Activated naive CD4-positive, alpha-beta T cell treated with anti-CD3 and anti-CD28 coated beads, Interleukin-2, amount 50 U/mL, for 72 hours (primary cell): Measurements from ENCODE around the gene ZNF423. TPM values are rescaled to one million over a fixed set of nuclear protein-coding genes. Genes with fewer than 3 reads are reported as not detected.

Source experiments
- ATAC-seq, 2 donors: fragments of 150-1000 bp; cut with Tn5 transposase; 2 replicates each; pipeline ENCODE4 v1.10.0; 2021; ENCODE audit warnings: mild to moderate bottlenecking in 2 of 2, moderate library complexity in 2 of 2
- DNase-seq, 2 donors: peaks; one replicate each; pipeline ENCODE4 v3.0.0; 2021 to 2022; ENCODE audit warnings: low spot score in 2 of 2
- H3K27ac Mint-ChIP-seq, 2 donors: one replicate each; pipeline ENCODE4 v1.8.0; 2022; ENCODE audit warnings: mild to moderate bottlenecking in 2 of 2, mixed read lengths in 2 of 2
- H3K36me3 Mint-ChIP-seq, 2 donors: one replicate each; pipeline ENCODE4 v1.8.0; 2022; ENCODE audit warnings: mixed read lengths in 2 of 2
- H3K9me3 Mint-ChIP-seq, 2 donors: one replicate each; pipeline ENCODE4 v1.8.0; 2022; ENCODE audit warnings: mixed read lengths in 2 of 2
- total RNA-seq, 2 donors: library from RNA; stranded (reverse); gene quantifications; one replicate each; pipeline ENCODE4 v1.2.3, GENCODE V29; 2022

ZNF423 gene
- total RNA-seq, 2 donors from 2014 or later, result 0.05 TPM; not detected in 1

DNA sequence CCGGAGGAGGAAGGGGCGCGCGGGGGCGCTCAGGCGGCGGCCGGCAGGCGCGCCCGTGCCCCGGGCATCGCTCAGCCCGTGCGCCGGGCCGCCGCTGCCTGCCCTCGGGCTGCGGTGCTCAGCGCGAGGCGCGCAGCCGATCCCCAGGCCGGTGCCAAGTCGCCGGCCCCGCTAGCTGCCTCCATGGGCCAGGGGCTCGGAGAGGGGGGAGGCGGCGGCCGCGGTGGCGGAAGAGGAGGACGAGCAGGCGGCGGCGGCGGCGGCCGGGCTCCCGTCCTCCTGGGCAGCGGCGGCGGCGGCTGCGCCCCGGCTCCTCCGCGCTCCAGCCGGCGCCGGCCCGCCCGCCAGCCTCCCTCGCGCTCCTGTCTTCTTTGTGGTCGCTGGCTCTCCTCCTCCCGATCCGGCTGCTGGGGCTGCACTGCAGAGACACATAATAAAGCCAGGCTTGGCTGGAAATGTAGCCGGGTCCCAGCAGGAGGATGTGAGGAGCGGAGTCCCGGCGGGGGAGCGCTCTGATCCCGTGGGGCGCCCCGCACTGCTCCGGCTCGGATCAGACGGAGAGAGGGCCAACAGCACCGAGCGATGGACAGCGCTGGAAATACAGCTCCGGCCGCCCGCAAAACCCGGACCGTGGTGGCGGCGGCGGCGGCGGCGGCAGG is 889 bp upstream of the ZNF423 start:
- peak in 1 of 2 donors; percentile 31 for DNase-seq
- no peaks in the 10 kb centered on the region for H3K9me3 Mint-ChIP-seq

DNA sequence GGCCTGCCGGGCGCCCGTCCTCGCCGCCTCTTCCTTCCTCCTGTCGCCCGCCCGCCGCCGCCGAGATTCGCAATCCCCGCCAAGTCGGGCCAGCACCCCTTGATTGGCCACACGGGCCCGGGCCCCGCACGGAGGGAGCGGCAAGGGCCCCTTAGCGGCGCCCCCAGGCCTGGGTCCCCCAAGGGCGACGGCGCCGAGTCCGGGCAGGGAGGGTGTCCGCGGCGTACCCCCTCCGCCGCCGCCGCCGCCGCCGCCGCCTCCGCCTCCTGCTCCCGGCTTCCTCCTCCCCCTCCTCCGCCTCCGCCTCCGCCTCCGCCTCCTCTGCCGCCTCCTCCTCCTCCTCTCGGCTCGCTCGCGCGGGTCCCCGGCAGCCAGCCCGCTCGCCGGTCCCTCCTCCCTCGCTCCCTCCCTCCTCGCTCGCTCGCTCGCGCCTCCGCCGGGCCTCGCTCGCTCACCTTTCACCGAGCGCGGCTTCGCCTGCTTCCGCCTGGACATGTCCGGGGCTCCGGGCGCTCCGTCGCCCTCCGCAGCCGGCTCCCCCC is 561 bp downstream of the ZNF423 start:
- Mint-ChIP-seq H3K9me3 (no peaks in the 10 kb centered on the region), H3K36me3 (peaks cover 0 to 5% of the 10 kb centered on the region in 2 donors), H3K27ac (no peak overlapping the region)
- DNase-seq (peak in 1 of 2 donors; percentile 46), ATAC-seq (peak; percentile 57 to 69)

More for the DNA sequence above, 889 bp upstream of the ZNF423 start:
- H3K36me3 Mint-ChIP-seq, result peaks cover 0 to 5% of the 10 kb centered on the region in 2 donors
- peak; percentile 21 to 39 for ATAC-seq
- no peak overlapping the region for H3K27ac Mint-ChIP-seq

DNA sequence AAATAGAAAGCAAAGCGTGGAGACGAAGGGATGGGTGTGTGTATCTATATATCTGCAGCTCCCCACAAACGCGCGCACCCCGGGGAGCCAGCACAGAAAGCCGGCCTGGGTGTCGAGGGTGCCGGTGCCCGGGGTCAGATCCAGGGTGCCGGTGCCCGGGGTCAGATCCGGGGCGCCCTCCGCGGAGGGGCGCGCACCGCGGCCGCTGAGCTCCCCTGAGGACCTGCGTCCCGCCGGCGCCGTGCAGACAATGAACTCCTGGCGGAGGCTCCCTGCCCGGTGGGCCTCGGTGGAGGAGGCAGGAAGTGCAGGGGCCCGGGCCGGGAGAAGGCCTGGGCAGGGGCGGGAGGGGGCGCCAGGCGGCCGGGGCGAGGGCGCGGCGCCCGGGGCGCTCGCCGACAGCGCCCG is 1.1 kb downstream of the ZNF423 start:
- peak; percentile 10 to 13 for ATAC-seq
- no peaks in the 10 kb centered on the region for H3K9me3 Mint-ChIP-seq
- no peak for DNase-seq
- H3K36me3 Mint-ChIP-seq, result peaks cover 0 to 4% of the 10 kb centered on the region in 2 donors
- no peak overlapping the region for H3K27ac Mint-ChIP-seq

DNA sequence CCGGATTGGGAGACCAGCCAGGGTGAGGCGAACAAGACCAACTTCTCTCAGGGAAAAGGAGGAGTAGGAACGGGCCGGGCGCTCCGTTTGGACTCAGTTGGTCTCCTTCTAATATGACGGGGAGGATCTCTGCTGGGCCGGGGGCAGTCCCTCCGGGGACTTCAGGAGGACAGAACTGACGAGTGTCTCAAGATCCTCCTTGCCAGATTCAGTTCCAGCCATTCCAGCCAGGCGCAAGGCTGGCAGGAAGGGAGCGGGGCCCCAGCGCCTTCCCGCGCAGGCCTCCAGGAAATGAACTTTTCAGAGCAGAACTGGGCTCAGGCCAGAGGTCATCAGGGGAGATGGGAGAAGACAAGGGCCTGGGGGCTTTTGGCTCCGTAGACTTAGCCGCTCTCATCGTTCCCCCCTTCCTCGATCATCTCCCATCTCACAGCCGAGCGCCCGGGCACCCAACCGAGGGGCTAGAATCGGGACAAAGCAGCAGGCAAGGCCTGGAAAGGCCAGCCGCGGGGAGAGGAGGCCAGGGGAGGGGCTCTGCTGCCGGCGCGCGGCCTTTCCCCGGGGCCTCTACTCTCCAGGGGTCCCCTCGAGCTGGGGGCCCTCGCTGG is 1.6 kb downstream of the ZNF423 start:
- no peaks in the 10 kb centered on the region for H3K36me3 Mint-ChIP-seq
- ATAC-seq (no peak), DNase-seq (no peak)
- no peaks in the 10 kb centered on the region for H3K9me3 Mint-ChIP-seq
- H3K27ac Mint-ChIP-seq, result no peak overlapping the region

DNA sequence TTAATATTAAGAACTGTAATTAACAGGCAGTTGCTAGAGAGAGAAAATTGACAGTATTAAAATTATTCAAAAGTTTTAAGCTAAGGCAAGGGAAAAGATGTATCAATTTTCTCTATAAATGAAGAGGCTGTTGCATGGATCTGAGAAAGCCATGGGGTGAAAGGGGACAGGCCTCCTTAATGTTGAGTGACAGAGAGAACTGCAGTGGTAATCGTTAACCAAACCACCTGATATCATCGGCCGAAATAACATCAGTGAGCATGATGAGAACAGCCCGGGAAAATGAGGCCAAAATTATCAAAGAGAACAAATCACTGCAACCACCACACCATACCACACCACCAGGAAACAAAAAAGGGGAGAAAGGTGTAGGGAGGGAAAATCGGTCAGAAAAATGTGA is 3.6 kb downstream of the ZNF423 start:
- Mint-ChIP-seq H3K36me3 (no peaks in the 10 kb centered on the region), H3K9me3 (no peaks in the 10 kb centered on the region), H3K27ac (no peak overlapping the region)
- ATAC-seq (no peak), DNase-seq (no peak)

DNA sequence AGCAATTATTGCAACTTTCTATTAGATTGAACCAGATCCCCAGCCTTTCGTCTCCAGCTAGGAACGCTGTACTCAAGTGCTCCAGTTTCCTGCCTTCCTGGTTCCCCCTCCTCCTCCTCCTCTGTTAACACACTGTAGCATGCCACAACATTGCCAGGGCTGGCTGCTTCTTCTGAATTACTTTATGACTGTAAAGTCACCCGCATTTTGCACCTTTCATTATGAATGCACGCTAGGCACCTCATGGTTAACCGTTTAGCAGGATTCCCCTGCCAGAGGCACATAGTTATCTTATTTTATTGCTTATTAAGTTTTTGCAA is 4.5 kb downstream of the ZNF423 start:
- Mint-ChIP-seq H3K36me3 (no peaks in the 10 kb centered on the region), H3K27ac (no peak overlapping the region), H3K9me3 (no peaks in the 10 kb centered on the region)
- DNase-seq (no peak), ATAC-seq (no peak)

DNA sequence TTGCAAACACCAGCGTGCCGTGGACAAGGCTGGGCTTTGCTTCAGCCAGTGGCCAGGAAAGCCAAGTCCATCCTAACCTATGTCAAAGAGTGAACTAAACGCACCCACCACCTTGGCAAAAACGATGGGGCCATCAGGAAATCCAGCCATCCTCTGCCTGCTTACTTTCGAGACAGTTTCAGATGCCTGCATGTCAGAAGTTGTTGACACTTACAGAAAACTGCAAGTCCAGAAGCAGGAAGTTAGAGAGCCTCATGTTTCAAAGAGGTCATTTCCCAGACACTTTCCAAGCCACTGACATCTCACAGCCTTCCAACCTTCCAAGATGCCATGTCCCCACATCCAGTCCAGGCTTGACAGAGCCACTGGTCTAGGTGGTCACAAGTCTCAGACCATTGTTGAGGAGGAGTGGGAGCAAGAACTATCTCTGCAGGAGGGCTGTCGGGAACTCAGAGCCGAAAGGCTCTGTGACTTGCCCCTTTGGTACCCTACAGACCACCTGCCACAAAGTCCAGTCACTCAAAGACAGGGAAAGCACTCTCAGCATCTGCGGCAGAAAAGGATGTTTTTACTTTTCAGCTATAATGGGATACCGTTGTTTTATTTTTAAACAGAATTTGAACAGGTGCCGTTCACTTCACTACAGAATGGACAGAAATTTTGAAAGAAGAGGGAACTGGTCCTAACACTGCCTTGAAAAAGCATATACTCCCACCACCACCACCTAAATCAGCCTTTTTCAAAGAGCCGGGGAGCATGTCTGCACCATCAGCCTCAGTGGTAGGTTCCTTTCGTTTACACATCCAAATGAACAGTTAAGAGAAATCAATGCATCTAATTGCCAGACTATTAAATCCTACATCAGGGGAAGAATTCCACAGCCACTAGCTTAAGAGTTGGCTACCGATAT is 5.1 kb downstream of the ZNF423 start:
- H3K27ac Mint-ChIP-seq, result no peak overlapping the region
- H3K36me3 Mint-ChIP-seq, result no peaks in the 10 kb centered on the region
- no peak for DNase-seq

DNA sequence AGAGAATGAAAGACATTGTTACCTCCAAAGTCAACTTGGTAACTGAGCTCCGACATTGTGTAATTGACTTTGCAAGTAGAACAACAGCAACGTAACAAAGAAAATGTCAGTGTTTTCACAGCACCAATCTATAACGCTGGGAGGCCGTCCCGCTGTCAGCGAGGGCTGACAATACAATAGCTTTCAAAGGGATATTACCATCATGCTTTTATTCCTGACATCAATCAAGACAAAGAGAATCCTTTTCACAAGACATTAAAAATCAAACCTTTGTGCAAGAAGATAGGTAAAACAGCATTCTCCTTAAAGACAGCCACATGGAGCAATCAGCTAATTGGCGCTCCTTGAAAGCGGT is 6.2 kb downstream of the ZNF423 start:
- no peak for DNase-seq
- H3K9me3 Mint-ChIP-seq, result no peaks in the 10 kb centered on the region
- no peaks in the 10 kb centered on the region for H3K36me3 Mint-ChIP-seq
- no peak for ATAC-seq
- H3K27ac Mint-ChIP-seq, result no peak overlapping the region

More for the DNA sequence above, 5.1 kb downstream of the ZNF423 start:
- H3K9me3 Mint-ChIP-seq, result no peaks in the 10 kb centered on the region
- ATAC-seq, result no peak

DNA sequence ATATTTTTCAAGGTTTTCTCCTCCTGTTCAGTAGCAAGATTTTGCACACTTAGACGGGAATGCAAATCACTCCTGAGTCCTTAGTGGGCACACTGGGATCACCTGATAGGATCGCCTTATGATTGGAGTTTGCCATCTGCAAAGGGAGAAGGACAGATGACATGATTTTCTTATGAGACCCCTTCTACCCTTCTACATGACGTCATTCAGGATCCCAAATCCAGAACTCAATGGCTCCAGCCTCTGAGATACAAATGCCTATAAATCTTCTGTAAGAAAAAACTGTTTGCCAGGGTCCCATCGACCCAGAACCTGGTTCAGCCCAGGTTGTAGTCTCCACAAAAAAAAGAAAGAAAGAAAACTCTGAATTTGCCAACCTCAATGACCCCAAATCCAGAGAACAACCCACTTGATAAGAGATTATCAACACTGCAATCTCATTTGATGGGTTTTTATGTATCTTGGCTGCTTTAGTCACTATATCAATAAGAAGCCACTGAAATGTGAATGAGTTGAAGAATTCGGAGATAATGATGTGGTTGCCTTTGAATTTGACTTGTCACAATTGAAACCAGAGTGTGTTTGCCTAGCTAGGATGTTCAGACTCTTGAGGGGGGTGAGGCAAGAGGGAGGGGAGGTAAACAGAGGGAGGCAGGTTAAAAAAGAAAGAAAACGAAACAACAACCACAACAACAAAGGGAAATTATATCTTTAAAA is 6.7 kb downstream of the ZNF423 start:
- no peak overlapping the region for H3K27ac Mint-ChIP-seq
- ATAC-seq, result no peak
- DNase-seq, result no peak
- no peaks in the 10 kb centered on the region for H3K36me3 Mint-ChIP-seq
- no peaks in the 10 kb centered on the region for H3K9me3 Mint-ChIP-seq

DNA sequence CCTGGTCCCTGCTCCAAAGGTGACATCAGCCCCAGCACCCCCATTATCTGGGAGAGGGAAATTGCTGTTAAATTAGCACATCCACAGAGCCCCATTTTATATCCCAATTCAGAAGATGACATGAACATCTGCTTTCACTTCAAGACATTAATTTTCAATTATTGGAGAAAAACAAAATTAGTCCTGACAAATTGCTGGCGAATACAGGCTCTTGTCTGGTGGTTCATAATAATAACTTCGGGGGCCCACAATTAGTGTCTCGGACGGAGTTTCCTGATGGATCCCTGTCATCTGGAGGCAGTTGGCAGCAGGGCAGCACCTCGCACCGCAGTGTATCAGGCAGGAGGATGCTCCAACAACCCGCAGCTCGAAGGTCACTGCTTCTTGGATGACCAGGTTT is 7.4 kb downstream of the ZNF423 start:
- Mint-ChIP-seq H3K9me3 (no peaks in the 10 kb centered on the region), H3K27ac (no peak overlapping the region), H3K36me3 (no peaks in the 10 kb centered on the region)
- ATAC-seq, result no peak
- no peak for DNase-seq

DNA sequence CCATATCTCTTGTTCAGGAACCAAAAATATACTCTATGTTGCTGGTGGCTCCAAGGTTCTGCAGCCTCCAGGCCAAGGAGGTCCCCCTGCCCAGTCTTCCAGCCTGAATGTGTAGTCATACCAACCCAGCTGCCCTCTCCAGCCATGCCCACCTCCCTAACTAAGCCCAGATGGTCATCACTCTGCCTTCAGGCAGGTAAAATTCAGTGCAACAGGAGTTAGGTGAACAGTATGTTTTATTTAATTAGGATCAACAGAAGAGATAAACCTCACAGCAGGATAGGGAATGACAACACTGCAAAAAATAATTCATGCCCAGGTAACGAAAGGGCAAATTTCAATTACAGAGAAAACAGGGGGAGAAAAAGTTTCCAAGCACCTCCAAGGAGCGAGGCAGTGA is 9.1 kb downstream of the ZNF423 start:
- no peaks in the 10 kb centered on the region for H3K36me3 Mint-ChIP-seq
- ATAC-seq, result no peak
- H3K9me3 Mint-ChIP-seq, result no peaks in the 10 kb centered on the region
- H3K27ac Mint-ChIP-seq, result no peak overlapping the region
- DNase-seq, result no peak

DNA sequence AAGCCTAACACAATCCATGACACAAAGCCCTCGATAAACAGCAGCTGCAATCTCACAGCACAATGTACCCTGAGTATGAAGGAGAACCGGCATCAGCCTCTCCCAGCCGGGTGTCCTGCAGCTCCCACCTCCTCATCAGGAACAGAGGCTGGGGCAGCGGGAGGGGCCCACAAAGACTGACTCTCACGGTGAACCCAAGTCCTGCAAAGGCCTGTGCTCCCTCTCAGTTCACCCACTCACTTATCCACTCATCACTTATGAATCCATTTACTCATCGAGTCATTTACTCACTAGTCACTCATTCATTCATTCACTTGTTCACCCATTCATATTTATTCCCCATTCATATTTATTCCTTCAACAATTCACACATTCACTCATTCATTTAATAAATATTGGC is 11.6 kb downstream of the ZNF423 start:
- Mint-ChIP-seq H3K9me3 (no peaks in the 10 kb centered on the region), H3K27ac (no peak overlapping the region), H3K36me3 (no peaks in the 10 kb centered on the region)
- DNase-seq (no peak), ATAC-seq (no peak)

DNA sequence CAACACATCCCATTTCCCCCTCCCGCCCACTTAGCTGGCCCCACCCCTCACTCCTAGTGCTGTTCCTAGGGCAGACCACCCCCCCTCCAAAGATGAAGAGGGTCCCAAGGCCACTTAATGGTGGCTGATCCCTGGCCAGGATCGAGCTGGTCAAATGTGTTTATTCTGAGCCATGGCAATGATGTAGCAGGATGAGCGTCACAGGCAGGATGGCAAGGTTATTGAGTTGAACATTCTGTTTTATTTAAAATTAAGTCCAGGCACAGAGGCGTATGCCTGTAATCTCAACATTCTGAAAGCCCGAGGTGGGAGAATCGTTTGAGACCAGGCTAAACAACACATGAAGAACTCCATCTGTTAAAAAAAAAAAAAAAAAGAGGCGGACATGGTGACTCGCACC is 12.2 kb downstream of the ZNF423 start:
- Mint-ChIP-seq H3K9me3 (no peaks in the 10 kb centered on the region), H3K27ac (no peak overlapping the region)

DNA sequence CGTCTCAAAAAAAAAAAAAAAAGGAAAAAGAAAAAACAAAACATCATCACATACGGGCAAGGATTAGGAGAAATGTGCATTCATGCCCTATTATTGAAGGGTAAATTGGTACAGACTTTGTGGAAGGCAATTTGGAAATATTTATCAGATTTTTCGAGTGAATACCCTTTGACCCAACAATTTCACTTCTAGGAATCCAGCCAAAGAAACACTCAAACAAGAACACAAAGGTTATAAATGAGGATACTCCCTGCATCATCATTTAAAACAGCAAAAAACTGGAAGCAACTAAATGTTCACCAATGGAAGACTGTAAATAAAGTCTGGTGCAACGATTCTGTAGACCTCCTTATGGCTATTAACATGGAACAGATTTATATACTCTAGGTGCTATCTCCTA is 12.9 kb downstream of the ZNF423 start:
- no peaks in the 10 kb centered on the region for H3K9me3 Mint-ChIP-seq
- ATAC-seq, result no peak
- no peaks in the 10 kb centered on the region for H3K36me3 Mint-ChIP-seq
- DNase-seq, result no peak
- H3K27ac Mint-ChIP-seq, result no peak overlapping the region

More for the DNA sequence above, 12.2 kb downstream of the ZNF423 start:
- no peaks in the 10 kb centered on the region for H3K36me3 Mint-ChIP-seq
- no peak for ATAC-seq
- no peak for DNase-seq

DNA sequence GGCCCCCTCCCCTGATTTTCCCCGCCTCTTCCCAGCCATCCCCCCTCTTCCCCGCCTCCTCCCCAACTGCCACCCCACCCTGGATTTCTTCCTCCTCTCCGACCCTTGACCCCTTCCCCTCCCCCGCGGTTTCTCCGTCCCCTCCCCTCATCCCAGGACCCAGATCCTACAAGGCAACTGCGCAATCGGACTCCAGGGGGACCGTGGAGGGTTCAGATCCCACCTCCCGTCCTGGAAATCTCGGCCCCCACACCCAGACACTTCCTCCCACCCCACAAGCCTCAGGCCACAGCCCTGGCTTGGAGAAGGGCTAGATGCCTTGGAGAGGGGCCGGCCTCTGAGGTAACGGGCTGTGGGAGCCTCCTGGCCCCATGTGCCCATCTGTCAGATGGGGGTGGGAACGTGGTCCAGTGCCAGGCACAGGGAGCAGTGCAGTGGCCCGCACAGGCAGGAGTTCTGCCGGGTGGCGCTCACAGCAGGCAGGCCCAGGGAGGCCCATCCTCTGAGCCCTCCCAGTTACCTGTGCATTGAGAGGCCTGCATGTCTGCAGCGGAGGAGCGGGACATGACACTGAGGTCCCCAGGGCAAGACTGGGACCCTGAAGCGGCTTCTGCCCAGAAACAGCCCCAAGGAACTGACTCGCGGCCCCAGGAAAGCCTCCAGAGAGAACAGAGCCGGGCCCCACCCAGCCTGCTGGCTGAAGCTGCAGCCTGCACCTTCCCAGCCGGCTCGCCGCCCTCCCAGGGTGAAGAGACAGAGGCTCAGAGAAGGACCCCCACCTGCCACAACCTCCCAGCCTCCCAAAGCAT is 16.7 kb downstream of the ZNF423 start:
- ATAC-seq (no peak), DNase-seq (no peak)
- H3K36me3 Mint-ChIP-seq, result no peaks in the 10 kb centered on the region
- no peak overlapping the region for H3K27ac Mint-ChIP-seq
- H3K9me3 Mint-ChIP-seq, result no peaks in the 10 kb centered on the region

DNA sequence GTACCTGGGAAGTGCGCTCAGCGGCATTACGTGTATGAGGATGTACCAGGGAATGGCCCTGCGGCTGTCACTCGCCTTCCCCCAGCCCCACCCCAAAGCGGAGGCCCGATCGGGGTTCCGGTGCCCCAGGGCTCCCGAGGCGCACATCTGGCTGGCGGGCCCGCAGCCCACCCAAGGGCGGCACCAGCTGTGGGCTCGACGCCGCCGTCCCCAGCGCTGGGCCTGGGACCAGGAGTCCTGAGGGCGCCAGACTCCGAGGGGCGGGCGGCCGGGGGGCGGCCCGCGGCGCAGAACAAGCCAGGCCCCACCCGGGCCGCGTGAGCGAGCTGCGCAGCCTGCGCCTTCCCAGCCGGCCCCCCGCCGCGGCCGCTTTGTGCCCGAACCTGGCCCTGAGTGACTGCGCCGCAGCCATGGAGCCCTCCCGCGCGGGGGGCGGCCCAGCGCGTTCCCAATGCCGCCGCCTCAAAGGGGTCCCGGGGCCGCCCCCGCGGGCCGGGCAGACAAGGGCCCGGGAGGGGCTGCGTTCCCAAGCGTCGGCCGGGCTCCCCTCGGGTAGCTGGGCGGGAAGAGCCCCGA is 17.4 kb downstream of the ZNF423 start:
- Mint-ChIP-seq H3K9me3 (no peaks in the 10 kb centered on the region), H3K27ac (no peak overlapping the region), H3K36me3 (no peaks in the 10 kb centered on the region)
- no peak for ATAC-seq
- no peak for DNase-seq
